T-helper 2 cell (primary cell): ENCODE measurements around the gene TTC31.
A peak's percentile ranks its signal among the peaks of the same experiment; 100 is the strongest.

Source experiments
- DNase-seq, 5 experiments: peaks; one replicate each; pipeline versions ENCODE4 v3.0.0 to v3.0.0-alpha.2; 2012 to 2022

The TTC31 gene

GRCh38 chr2:74488643-74489481 is 6.0 kb downstream of the TTC31 start:
- no peak for DNase-seq

- no peak for DNase-seq
Observed at GRCh38 chr2:74489906-74490305, 7.0 kb downstream of the TTC31 start.

DNA sequence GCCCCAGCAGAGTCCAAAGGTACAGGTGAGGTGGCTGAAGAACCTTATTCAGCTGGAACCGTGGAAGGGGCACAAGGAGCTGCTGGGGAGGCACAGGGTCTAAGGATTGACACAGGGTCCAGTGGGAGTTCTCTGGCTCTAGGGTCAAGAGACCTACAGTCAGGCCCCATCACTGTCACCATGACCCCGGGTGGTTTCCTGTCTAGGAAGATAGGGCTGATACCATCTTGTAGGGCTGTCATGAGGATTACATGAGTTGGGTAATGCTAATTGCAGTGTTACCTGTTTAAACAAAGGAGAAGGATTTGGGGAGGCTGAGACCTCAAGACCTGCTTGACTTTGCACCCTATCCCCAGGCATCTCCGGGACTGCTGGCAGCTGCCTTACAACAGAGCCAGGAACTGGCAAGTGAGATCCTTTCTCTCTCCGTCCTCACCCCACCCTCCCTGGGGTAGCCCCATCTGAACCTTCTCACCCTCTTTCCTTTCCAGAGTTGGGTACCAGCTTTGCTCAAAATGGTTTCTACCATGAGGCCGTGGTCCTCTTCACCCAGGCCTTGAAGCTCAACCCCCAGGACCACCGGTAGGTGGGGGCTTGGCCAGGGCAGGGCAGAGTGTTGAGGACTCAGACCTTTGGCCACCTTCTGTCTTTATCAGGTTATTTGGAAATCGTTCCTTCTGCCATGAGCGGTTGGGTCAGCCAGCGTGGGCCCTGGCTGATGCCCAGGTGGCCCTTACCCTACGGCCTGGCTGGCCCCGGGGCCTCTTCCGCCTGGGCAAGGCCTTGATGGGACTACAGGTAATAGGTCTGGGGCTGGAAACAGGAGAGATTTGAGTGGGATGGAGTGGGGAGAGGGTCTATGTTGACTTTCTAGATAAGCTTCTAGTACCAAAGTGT is 9.0 kb downstream of the TTC31 start:
- no peak for DNase-seq

GRCh38 chr2:74493546-74493945 is 10.7 kb downstream of the TTC31 start:
- no peak for DNase-seq

DNA sequence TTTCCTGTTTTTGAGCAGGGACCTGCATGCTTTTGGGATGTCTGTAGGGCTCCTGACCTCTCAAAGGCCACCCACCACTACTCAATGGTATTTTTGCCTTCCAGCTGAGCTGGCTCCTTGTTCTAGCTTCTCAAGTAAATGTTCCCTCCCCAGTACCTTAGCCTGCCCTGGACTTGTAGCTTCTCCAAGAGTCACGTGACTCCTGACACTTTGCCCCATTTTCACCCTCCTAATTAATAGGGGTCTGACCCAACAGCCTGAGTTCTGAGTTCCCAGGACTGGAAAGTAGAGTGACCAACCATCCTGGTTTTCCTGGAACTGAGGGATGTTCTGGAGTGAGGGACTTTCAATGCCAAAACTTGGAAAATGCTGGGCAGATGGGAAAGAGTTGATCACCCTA is 12.6 kb downstream of the TTC31 start:
- DNase-seq, result no peak

GRCh38 chr2:74496997-74497776 is 14.3 kb downstream of the TTC31 start:
- DNase-seq, result no peak

DNA sequence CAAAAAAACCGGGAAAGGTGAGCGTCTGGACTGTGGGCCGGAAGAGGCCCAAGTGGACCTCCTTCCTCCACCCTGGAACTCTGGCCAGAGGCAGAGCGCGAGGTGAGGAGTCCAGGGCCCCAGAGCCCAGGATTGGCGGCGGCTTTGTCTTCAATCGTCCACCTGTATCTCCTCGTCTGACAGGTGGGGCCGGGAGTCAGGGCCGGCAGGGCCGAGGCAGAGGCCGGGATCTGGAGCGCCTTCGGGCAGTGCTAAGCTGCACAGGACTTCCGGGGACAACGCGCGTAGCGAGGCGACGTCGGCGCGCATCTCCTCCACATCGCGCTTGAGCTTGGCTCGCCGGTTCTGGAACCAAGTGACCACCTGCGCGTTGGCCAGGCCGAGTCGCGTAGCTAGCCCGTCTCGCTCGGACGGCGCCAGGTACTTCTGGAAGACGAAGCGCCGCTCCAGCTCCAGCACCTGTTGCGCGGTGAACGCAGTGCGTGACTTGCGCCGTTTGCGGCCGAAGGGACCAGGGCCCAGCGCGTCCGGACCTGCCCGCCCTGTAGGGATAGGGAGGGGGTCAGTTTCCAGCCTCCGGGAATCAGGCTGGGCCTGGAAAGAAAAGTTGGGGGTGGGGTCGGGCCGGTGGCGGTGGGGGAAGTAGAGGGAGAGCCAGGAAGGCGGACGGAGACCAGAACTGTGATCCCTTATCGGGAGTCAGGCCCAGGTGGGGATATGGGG is 15.1 kb downstream of the TTC31 start:
- peak in 1 of 5 experiments; percentile 62 for DNase-seq

DNA sequence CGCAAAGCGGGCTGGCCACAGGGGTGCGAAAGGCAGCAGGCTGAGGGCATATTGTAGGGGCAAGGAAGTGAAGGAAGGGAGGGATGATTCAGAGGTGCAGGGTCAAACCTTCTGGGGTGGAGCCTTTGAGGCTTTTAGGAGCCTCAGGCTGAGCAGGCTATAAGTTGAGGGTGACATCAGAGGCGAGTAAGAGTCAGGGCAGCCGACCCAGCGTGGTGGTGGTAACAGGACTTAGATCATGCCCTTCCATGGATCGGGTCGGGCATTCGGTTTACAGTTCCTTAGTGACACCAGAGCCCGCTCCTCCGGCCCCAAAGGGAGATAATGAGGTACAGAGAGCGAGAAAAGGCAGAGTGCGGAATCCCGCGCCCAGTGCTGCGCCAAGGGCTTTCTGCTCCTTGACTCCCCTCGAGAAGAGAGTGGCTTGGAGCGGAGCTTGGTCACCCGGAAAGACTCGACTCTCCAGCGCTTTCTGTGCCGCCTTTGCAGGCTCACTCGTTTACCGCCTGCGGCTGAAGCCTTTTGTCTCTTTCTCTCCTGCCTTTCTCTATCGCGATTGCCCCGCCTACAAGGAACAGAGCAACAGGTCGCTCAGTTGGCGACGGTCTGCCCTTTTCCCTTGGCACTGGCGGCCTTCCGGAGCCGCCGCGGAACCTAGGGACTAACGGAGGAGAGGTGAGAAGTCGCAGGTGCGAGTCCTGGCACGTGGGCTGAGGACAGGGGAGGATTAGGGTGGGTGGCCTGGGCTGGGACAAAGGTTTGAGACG is 15.8 kb downstream of the TTC31 start:
- DNase-seq, result peak in 1 of 5 experiments; percentile 46

GRCh38 chr2:74499267-74499939 is 16.5 kb downstream of the TTC31 start, which contains the start of gene LBX2:
TSS of gene LBX2 (minus strand) at chr2:74499603. CDS start at chr2:74499537, 66 bp downstream.
- peak in 1 of 5 experiments; percentile 51 for DNase-seq

- DNase-seq, result no peak
Observed at GRCh38 chr2:74499940-74500577, 17.2 kb downstream of the TTC31 start.

DNA sequence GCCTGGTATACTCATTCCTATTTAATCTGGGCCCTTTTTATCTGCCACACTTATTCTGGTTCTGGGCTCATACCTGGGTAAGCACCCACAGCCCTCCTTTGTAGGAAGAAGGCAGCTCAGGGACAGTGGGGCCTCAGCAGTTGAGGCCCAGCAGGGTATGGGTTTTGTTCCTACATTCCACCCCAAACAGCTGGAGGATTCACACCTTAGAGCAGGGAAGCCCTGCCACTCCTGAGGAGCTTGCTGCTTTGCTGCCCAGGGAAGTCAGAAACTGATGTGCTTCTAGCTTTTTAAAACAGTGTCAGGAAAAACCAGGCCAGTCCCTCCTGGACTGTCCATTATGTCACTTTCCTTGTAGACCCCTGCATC is 17.7 kb downstream of the TTC31 start:
- DNase-seq, result no peak

DNA sequence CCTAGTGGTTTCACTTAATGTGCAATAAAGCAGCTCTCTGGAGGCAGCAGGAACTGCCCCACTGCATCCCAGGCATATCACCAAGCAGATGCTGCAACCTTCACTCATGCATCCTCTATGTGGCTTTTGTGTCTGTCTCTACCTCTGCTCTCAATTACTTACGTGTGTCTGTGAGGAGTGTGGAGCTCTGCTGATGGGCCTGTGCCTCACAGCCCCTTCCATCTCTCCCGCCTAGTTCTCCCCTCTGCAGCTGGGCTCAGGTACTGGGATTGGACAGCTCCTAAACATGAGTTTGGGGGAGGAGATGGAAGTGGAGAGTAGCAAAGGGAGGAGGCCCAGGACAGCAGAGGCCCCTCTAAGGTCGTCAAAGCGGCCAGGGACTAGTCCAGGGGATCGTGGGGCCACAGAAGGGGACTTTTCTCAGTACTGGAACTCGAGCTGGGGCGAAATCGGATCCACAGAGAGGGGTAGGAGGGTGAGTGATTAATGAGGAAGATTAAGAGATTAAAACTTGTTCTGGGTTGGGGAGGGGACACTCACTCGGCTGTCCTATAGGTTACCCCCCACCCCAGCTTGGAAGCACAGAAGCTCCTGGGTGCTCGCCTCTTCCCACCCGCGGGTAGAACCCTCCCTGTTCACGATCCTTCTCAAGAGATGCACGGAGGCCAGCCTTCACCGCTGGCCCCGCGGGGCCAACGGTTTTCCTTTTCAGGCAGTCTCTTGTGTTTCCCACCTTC is 18.6 kb downstream of the TTC31 start:
- no peak for DNase-seq

DNA sequence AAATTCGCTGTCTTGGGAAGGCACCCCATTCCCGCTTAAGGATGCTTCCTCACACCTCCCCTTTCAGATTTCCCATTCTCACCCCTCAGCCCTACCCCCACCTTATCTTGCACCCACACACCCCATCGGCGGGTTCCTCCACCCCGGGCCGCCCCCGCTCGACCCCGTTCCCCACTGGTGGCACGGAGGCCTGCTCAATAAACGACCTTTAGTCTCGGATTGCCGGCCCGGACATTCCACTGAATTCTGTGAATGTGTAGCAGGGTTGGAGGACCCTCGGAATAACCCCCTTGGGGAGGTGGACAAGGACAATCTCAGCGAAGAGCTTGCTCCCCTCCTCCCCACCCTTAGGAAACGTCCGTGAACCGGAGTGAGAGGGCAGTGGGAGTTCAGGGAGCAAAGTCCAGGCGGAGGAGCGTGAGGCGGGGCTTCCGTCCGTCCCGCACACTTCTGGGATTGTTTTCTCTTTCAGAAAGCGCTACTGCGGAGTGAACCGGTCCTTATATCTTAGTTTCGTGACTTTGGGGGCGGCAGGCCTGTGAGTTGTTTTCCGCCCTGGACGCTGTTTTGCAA is 19.4 kb downstream of the TTC31 start:
- no peak for DNase-seq

DNA sequence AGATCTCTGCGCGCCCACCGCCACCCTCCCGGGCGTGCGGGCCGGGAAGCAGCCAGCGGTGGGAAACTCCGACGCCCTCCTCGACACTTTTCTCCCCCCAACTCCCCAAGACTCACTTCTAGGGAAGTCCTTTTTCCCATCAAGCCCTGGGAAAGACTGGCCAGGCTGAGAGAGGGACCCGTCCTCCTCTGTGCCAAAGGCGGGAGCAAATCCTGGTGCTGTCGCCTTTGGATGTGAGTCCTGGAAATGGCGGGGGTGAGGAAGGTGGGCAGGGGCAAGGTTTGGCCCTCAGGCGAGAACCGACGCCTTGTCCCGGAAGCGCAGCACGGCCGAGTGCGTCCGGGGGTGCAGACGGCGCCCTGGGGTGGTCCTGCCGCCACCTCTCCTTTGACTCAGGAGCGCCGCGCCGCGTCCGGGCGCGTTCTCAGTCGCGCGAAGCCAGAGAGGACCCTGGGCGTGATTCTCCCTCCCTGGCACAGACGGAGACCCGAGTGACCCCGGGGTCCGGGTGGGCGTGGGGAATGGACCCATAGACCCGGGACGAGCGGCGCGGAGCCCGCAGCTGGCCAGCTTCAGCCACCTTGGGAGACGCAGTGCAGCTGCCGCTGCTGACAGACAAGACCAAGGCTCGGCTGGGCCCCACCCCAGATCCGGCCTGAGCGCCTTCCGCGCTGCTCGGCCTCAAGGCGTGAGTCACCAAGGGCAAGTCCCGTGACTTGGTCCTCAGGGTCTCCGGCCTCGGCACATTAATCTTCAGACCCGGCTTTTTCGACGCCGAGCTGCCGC is 20.0 kb downstream of the TTC31 start:
- DNase-seq, result peak in 1 of 5 experiments; percentile 54

DNA sequence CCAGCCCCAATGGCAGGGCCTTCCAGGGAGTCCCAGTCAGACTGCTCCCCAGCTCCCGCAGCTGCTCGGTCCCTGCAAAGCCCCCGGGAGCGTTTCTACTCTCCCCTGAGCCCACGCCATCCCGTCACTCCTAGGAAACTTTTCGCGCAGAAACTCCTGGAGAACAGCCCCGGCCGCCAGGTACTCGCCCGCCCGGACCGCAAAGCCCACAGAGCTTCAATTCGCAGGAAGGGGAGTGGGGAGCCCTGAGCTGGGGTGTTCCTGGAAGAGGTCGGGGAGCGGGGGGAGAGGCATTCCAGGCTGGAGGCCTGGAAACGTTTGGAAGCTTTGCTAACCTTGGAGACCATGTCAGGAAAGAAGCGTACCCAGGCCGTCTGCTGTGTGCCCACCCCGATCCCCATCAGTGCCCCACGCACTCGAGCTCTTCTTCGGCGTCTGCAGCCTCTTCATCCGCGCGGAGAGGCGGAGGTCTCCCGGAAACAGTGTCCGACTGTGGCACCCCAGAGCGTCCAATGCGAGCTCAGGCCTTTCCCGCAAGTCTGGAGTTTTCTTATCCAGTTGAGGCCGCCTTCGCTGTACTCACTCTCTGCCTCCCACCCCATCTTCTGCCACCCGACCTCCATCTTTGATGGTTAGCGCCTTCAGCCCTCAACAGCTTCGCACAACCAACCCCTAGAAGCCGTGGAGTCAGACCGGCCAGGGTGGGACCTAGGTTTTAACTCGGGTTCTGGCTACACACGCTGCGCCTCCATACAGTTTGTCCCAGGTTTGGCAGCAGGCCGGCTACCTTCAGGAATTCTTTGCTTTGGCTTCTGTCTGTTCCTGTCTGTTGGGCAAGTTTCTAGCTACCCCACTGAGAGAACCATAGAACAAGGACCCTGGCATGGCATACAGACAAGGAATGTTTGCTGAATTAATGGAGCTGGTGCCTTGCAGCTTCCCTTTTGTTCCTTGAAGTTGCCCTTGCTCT is 20.9 kb downstream of the TTC31 start:
- no peak for DNase-seq

- no peak for DNase-seq
Observed at GRCh38 chr2:74504591-74504990, 21.7 kb downstream of the TTC31 start.
